Amniotic stem cell (primary cell): ENCODE data around the gene MYO7B.

Experiments used
- DNase-seq: peaks from one replicate; lab custom pipeline; 2025; lab: John Stamatoyannopoulos, UW

The MYO7B gene

DNA sequence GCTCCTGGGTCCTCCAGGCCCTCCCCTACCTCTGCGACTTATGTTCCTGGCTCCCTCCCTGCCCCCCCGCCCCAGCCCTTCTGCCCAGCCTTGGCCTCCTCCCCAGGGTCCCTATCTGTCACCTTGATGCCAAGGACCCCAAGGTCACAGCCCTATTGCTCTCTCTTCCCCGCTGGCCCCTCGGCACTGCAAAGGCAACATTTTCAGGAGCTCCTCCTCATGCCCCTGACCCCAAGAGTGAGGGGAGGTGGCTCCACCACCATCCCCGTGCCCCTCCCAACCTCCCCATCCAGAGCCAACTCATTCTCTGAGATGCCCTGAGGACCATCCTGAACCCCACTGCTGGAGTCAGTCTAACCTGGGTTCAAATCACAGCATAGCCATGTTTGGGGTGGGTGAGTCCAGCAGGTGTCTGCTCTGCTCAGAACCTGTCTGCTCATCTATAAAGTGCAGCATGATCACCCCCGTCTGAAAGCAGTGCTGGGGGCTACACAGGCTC, 128.1 kb downstream of the MYO7B start:
- no peak for DNase-seq

DNA sequence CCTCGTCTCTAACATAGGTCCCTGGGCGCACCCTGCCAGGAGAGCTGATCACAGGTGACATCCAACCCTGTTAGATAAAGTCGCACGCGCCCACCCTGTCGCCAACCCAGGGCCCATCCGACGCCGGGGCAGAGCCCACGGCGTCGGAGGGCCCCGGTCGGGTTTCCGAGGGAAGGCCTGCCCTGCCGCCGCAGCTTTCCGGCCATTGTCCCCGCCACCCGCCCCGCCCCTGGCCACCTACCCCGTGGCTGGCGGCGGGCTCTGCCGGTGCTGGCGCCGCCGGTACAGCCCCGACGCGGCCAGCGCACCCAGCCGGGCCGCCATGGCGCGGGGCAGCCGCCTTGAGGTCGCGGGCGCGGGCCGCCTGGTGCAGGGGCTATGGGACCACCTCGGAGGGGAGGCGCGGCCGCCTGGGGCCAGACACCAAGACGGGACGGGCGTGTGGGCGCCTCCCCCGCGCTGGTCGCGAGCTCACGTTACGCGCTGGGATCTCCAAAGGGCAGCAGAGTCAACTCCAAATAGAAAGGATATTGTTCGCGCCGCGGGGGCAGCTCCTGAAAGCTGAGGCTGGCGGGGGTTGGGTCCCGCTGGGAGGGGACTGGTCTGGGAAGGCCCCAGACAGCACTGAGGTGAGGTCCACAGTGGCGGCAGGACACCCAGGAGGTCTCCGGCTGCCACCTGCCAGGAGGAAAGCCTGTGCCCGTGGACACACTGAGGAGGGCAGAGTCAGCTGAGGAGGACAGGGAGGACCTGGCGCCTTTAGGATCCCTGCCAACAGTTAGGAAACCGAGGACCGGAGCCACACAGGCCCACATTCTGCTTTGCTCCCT, 128.8 kb downstream of the MYO7B start:
- DNase-seq = no peak

DNA sequence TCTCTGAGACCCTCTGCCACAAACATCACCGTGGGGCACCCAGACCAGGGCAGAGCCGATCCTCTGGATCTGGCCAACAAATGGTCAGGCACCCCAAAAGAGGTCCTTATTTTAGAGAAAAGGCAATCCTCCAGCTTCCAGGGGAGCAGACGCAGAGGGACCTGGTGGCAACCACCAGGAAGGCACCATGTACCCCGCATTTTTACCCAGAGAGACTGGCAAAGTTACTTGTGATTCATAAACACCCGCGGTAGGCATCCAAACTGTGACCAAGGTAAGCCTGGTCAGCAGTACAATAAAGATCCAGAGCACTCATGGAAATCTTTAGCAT, 129.4 kb downstream of the MYO7B start:
- DNase-seq = no peak

DNA sequence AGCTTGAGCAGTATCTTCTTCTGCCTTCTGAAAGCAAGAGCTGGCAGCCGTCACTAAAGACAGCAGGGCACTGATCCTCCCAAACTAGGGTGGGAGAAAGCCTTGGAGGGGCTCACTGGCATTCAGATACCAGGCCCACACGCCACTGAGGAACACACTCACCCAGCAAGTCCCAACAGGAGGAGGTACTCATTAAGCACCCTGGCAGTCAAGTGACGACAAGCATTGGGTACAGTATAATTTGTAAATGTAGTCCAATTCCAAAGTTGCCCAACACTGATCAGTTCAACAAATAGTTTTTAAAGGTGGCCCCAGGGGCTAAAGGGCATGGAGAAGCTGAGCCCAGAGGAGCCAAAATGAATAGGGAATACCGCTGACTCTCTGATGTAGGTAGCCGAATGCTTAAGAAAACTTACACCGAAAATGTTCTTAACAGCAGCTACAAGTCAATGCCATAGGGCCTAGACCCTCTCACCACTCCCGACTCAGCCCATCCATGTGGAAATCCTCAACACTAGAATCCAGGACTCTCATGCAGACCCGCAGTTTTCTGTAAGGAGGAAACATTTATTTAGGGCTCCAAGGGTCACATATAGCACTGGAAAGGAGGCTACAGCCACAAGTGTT, 129.9 kb downstream of the MYO7B start:
- DNase-seq = no peak

DNA sequence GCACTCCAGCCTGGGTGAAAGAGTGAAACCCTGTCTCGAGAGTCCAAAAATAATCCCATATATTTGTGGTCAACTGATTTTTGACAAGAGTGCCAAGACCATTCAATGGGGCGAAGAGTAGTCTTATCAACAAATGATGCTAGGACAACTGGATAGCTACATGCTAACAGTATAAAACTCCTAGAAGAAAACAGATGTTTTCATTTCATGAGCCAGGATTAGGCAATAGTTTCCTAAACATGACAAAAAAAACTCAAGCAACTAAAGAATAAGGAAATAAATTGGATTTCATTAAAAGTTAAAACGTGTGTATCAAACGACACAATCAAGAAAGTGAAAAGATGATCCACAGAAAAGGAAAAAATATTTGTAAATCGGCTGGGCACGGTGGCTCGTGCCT, 133.6 kb downstream of the MYO7B start:
- DNase-seq = no peak

DNA sequence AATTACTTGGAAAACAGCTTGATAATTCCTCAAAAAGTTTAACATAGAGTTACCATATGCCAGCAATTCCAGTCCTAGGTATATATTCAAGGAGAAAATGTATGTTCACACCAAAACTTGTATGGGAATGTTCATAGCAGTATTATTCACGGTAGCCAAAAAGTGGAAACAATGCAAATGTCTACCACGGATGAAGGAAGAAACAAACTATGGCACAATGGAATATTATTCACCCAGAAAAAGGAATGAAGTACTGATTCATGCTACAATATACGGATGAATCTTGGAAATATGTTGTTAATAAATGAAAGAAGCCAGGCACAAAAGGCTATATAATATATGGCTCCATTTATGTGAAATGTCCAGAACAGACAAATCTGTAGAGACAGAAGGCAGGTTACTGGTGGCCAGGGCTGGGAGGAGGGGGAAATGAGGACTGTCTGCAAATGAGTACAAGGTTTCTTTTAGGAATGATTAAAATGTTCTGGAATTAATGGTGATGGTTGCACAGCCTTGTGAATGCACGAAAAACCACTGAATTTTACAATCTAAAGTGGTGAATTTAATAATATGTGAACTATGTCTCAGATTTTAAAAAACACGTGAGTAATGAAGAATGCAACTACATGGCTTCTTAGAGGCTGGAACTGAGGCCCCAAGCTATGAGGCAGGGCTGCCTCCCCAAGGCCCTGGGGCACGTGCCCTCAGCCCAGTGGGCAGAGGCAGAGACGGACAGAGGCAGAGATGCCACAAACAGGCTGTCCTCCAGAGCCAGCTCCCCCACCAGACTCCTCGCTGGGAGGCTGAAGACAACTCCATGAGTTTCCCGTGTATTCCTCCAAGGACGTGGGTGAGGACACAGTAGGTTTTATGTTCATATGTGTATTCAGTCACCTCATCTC, 134.8 kb downstream of the MYO7B start:
- no peak for DNase-seq

DNA sequence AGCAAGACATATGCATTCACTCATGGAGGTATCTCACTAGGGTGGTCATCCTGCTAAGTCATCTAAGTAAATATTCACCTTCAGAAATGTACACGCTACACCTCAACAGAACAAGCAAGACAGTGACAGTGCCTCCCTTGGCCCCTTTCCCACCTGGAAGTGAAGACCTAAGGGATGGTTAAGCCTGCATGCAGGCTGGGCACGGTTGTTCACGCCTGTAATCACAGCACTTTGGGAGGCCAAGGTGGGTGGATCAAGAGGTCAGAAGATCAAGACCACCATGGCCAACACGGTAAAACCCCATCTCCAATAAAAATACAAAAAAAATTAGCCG, 135.4 kb downstream of the MYO7B start:
- DNase-seq = no peak

DNA sequence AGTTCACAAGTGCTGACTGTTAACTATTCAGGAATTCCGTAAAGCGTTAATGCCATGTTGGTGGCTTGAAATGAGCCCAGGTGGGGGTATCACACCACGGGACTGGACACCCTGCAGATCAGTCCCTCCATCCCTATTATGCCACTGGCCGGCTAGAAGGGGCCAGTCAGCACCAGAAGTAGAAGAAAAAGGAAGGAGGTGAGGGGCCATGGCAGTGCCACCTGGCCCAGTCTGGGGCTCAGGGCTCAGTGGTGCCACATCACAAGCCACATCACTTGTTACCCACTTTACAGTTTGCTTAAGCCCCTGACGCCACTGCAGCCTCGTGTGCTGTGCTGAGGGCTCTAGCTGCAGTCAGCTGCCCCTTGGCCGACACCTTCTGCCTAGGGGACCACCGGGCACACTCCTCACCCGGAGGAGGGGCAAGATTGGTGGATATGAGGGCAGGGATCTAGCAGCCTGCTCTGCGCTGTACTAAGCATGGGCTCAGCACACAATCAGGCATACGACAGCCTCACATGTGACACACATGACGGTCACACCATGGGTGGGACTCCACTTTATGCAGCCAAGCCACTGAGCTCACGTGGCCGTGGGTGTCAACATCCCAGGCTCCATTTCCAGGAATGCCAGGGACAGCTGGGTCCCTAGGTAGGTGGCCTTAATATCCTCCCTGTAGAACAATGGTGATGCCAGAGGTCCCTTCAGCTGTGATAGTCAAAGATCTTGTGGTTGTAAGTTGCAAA, 136.2 kb downstream of the MYO7B start:
- no peak for DNase-seq

DNA sequence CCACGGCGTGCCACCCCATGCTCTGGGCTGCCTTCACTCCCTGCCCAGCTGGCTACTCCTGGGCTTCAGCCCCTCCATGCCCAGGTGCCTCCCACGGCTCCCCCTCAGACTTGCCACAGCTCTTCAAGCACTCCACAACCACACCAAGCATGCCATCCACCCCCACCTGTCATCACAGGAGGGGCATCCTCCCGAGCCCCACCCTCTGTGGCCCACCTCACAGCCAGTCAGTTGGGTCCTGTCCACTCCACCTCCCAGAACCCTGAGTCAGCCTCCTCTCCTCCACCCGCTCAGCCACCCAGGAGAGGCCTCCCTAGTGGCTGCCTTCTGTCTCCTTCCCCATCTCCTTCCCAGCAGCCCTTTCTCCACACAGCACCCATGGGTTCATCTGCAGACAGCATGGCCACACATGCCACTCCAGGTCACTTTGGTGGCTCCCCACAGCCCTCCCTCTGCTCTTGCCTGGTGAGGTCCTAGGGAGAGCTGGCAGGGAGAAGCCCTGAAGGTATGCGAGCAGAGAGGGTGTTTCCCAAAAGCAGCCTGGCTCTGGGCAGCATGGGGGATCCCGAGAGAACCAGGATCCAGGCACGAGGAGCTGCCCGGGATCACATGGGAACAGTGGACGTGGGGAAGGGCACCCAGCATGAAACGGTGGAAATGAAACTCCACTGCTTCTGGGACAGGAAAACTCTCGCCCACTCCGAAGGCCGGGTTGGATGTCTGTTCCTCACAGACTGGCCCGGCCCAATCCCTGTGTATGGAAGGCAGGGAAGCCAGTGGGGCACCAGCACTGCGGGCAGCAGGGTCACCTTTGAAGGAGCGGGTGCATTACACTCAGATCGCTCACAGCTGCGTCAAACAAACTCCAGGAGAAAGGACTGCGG, 137.1 kb downstream of the MYO7B start:
- no peak for DNase-seq

DNA sequence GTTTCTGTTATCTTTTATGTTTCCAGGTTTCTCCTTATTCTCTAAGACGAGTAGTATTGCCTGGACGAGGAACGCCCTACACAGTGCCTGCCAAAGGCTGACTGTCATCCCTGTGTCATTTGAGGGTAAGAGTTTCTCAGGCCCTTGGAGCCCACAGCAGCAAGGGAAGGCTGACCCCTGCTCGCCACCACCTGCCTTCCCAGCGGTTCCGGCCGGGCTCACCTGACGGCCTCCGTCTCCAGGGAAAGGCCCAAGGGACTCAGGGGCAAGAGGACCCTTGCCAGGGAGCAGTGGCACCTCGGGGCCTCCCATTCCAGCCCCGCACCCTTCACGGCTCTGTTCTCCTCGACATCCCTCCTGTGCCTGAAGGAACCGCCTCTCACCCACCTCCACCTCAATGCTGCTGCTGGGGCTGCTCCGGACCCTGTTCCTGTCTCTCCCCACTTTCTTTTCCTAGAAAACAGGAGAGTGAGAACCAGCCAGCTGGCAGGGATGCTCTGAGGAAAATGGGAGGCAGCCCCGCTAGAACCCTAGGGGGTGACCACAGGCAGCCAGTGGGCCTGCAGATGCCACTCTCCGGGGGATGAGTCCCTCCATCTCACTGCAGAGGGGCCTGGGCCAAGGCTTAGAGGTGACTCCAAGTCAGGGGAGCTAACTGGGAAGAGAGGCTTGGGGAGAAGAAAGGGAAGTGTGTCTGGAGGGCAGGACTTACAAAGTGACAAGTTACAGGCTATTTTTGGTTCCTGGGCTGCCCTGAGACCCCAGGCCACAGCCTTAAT, 138.0 kb downstream of the MYO7B start:
- DNase-seq = no peak

DNA sequence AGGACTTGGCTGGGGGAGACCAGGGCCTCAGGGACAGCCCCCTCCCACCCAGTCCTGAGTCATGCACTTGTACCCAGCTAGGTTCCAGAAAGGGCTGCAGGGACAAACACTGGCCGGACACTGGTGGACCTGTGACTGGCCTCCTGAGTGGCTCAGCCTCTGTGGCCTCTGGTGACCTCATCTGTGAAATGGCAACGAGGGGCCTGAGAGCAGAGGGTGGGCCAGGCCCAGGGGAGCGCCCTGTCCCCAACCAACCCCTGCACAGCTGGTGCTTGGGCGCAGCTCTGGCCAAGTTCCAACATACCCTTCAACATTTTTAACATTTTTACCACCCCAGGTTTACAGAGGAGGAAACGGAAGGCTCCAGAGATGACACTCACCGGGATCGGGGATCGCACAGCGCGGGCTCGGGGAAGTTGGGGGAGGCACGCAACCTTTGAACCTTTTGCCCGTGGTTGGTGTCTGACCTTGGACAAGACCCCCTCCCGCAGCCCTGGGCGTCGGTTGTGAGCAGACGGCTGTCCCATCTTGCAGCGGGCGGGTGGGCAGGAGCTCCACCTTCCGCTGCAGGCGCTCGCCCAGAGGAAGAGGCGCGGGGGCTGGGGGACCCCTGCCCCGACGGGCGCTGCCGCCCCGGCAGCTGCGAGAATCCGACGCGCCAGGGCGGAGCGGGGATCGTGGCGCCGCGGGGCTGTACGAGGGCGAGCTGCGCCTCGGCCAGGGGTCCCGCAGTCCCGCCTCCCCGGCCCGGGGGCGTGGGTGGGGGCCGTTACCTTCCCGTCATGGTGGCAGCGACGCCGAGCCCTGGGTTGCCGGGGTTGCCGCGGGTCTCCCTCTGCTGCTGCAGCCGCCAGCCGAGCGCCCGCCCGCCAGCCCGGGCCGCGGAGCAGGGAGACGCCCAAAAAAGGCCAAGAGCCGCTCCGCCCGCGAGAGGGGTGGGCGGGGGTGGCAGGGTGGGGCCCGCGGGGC, 139.0 kb downstream of the MYO7B start:
- DNase-seq = no peak

DNA sequence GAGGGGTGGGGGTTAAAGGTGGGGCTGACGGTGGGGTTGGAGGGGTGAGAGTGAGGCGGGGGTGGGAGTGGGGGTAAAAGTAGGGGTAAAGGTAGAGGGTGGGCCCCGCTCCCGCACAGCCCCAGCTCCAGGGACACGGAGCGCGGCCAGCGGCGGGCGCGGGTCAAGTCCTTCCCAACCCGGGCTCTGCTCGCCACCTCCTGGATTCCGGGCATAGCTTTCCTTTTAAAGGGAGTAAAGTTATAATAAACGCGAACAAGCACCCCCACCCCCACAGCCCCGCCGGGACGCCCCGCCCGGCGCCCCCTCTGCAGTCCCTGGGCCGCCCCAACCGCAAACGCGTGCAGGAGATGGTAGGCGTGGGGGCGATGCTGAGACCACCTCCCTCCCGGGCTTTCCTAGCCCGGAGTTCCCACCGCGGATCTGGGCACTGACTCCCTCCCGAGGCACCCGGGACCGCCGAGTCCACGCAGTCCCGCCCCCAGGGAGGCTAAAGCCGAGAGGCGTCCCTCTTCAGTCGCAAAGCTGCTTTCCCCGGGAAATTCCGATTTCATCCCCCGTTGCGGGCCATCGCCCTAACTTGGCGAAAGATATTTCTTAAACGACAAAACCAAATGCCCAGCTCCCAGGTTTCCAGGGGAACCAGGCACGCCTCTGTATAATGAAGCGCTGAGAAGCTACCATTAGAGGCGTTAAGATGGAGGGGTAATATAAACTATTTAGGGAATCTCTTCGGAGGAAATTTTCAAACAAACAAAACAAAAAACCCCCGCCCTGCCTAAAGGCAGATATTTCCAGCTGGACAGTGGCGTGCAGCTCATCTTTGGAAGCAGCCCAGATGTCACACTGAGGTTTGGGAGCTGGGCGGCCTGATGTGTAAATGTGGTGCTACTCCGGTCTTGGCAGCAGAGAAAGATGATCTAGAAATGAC, 140.1 kb downstream of the MYO7B start, which contains the start of gene LIMS2:
Gene LIMS2 (minus strand): TSS at position 200 of the 931 bp plus-strand sequence. CDS start 506 bp downstream, outside the sequence.
- peak; percentile 42 for DNase-seq

DNA sequence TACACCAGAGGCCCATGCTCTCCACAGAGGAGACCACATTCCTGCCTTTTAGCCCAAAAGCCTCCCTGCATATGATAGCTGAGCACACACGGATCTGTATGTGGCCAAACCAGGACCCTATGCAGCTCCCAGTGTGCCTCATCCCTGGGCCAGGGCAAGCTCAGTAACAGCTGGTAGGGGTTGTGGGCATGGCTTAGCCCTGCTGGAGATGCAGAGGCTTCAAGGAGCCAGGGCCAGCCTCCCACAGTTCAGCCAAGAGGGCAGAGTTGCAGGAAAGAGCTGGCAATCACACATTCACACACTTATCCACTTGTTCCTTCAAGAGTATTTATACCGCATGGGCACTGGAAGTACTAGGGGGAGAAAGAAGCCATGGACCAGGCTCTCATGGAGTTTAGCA, 141.4 kb downstream of the MYO7B start:
- DNase-seq = no peak

DNA sequence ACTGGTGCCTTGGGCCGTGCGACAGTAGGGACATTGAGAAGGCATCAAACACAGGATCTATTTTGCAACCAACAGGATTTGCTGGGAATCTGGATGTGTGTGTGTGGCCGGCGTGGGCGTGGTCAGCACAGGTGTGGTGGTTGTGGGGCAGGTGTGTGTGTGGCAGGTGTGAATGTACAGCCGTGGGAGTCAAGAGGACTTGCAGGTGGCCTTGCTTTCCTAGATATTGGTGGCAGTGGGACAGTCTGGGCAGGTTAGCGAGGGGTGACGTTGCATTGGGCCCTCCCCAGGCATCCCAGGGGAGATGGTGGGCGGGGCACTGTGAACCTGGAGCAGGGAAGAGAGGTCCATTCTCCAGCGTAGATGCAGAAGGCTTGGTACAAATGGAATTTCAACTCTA, 143.0 kb downstream of the MYO7B start:
- no peak for DNase-seq

DNA sequence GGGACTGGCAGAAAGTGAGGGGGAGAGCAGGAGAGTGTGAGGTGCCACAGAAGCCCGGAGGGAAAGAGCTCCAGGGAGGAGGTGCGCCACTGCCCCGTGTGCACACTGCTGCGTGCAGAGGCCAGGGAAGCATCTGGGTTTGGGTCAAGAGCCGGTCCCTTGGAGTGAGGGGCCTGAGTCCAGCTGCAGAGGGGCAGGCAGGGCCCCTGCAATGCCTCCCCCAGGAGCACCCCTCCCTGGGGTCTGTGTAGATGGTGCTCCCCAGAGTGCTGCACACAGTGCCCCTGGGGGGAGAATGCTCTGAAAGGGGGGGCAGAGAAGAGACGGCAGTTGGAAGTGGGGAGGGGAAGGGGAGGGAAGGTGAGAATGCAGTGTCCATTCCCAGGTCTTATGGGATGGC, 143.5 kb downstream of the MYO7B start:
- DNase-seq = no peak

DNA sequence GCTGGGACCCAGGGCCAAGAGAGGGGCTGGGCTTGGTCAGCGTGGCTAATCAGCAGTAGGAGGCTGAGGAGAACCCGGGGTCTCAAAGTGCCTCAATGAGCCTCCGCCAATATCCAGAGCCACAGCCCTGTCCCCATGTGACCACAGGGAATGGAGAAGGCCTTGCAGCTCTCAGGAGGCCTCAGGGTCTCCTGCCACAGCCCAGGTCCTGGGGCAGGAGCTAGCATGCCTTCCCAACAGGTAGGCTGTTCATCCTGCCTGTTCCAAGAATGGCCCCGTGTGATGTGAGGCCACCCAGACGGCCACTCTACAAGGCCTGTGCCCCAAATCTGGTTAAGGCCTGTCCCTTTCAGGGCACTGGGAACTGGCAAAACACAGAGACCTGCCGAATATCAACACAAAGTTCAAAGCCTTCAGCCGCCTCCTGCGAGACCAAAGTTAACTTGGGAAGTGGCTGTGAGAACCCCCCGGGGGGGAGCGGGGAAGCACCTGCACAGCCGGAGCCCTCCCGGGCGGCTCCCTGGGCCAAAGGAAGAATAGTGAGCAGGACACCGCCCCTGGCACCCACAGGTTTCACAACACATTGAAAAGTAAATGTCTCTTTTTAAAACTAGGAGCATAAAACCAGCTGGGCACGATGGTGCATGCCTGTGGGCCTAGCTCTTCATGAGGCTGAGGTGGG, 144.3 kb downstream of the MYO7B start:
- DNase-seq = no peak

DNA sequence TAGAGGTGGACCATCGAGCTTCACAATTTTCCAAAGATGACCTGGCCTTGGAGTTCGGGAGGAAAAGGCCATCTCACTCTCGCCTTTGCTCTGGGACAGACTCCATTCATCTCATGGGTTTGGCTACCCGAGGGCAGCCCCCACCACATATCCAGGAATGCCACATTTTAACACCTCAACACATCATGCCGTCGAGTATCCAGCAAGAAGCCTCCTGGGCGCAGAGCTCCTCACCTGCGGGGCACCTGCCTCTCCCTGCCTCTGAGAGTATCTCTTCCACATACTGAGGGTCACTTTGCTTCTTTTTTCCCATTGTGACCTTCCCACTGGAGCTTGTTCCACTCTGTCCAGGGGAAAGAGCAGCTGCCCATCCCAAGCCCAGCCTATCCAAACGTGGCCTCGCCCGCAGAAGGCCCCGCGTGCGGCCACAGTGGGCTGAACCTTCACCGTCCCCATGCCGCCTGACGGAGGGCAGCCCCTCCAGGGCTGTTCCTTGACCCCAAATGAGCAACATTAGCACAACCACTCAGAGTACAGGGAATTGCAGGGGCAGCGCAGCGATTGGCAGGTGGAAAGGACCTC, 145.3 kb downstream of the MYO7B start:
- DNase-seq = no peak
